HG03135 (cell line): ENCODE data around the gene ADAD1.
"Not testable (repeated sequence)": the region's sequence is repeated elsewhere in the genome, so short reads cannot be mapped to it uniquely, and the experiment has no call there.

Source experiments
- ATAC-seq: cut with Tn5 transposase; IDR thresholded peaks from one replicate; pipeline ENCODE4 v1.9.1; 2021; ENCODE audit warnings: mild to moderate bottlenecking, moderate library complexity; ENCODE audit not compliant: unreplicated experiment

ADAD1 gene

GRCh38 chr4:122378711-122379110, at the start of gene ADAD1:
ADAD1 (plus strand) TSS chr4:122379011; CDS start chr4:122380070, 1,059 bp downstream.
- ATAC-seq, result no peak

- ATAC-seq, result no peak
Observed at GRCh38 chr4:122329876-122330565, 48.8 kb upstream of the ADAD1 start.

GRCh38 chr4:122331195-122331594, 47.6 kb upstream of the ADAD1 start:
- no peak for ATAC-seq

- no peak for ATAC-seq
Observed at GRCh38 chr4:122334828-122335227, 44.0 kb upstream of the ADAD1 start.

- ATAC-seq, result no peak
Observed at GRCh38 chr4:122341886-122342285, 36.9 kb upstream of the ADAD1 start.

- ATAC-seq, result no peak
Observed at GRCh38 chr4:122346036-122346435, 32.8 kb upstream of the ADAD1 start.

- ATAC-seq, result no peak
Observed at GRCh38 chr4:122346503-122346902, 32.3 kb upstream of the ADAD1 start.

GRCh38 chr4:122356317-122356808, 22.4 kb upstream of the ADAD1 start:
- no peak for ATAC-seq

GRCh38 chr4:122360754-122361153, 18.1 kb upstream of the ADAD1 start:
- ATAC-seq, result no peak

GRCh38 chr4:122364700-122365404, 14.0 kb upstream of the ADAD1 start:
- ATAC-seq, result no peak

- not testable (repeated sequence) for ATAC-seq
Observed at GRCh38 chr4:122368786-122369185, 10.0 kb upstream of the ADAD1 start.

GRCh38 chr4:122377352-122377751, 1.5 kb upstream of the ADAD1 start:
- ATAC-seq, result no peak

- ATAC-seq, result no peak
Observed at GRCh38 chr4:122379239-122379638, 428 bp downstream of the ADAD1 start.

GRCh38 chr4:122383341-122383740, 4.5 kb downstream of the ADAD1 start:
- no peak for ATAC-seq

- ATAC-seq, result no peak
Observed at GRCh38 chr4:122384245-122384644, 5.4 kb downstream of the ADAD1 start.

GRCh38 chr4:122393276-122393675, 14.5 kb downstream of the ADAD1 start:
- ATAC-seq, result no peak

GRCh38 chr4:122403861-122404260, 25.1 kb downstream of the ADAD1 start:
- ATAC-seq, result no peak

GRCh38 chr4:122412547-122412946, 33.7 kb downstream of the ADAD1 start:
- ATAC-seq, result no peak

- no peak for ATAC-seq
Observed at GRCh38 chr4:122423246-122423645, 44.4 kb downstream of the ADAD1 start.

- ATAC-seq, result no peak
Observed at GRCh38 chr4:122431351-122431750, 52.5 kb downstream of the ADAD1 start.

- no peak for ATAC-seq
Observed at GRCh38 chr4:122434285-122434684, 55.5 kb downstream of the ADAD1 start.

GRCh38 chr4:122450847-122451246, 72.0 kb downstream of the ADAD1 start:
- ATAC-seq, result no peak
